ENCODE results near the gene C1QTNF5. TPM values are rescaled to one million over a fixed set of nuclear protein-coding genes. Genes with fewer than 3 reads are reported as not detected.

The C1QTNF5 gene
- total RNA-seq, 5 donors from 2014 or later (not counting 1 experiment from before 2014, with no cell fraction given) = not detected

DNA sequence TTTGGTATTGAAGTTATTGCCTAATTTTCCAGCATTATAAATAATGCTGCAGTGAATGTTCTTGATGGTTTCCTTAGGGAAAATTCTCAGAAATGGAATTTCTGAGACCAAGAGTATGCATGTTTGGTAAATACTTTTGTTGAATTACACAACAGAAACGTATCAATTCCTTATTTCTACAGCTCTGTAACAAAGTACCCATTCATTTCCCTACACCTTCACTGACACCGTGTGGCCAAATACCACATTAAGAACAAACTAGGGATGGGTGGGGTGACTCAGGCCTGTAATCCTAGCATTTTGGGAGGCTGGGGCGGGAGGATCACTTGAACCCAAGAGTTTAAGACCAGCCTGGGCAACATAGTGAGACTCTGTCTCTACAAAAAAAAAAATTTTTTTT, 45.5 kb downstream of the C1QTNF5 start:
- H3K27ac Mint-ChIP-seq = no peak overlapping the region
- H3K4me3 Mint-ChIP-seq = no peak overlapping the region
- no peaks in the 10 kb centered on the region for H3K27me3 Mint-ChIP-seq
- CTCF ChIA-PET = no interaction called here
- DNase-seq (peak in 1 of 35 experiments; percentile 11), ATAC-seq (replicated peaks in 1 of 4) (no peak)
- H3K36me3 ChIP-seq (ENCODE audit: control insufficient read depth in 2 of 2, extremely low read depth in 1 of 2, insufficient read depth in 1 of 2, low read length in 1 of 2) = peaks cover 13 to 48% of the 10 kb centered on the region in 2 donors
- H3K27me3 ChIP-seq (replicated peaks in 1 of 2; ENCODE audit: control insufficient read depth in 2 of 2, extremely low read depth in 1 of 2, insufficient read depth in 2 of 2, low read length in 1 of 2) = no peaks in the 10 kb centered on the region
- H3K4me1 ChIP-seq (ENCODE audit: control insufficient read depth in 1 of 2, extremely low read depth in 1 of 2, insufficient read depth in 2 of 2, low read length in 2 of 2) = no peaks in the 10 kb centered on the region
- no peaks in the 10 kb centered on the region for H3K4me1 Mint-ChIP-seq
- POLR2A ChIA-PET = interaction anchor here in 1 of 2 donors (0.5 kb wide), 1 partner anchor 903 kb away, joined by 3 read pairs; no protein-coding TSS in a partner anchor
- no CpG with 5 or more reads among the region's 3 CpGs for WGBS (ENCODE audit: insufficient coverage)
- no peaks in the 10 kb centered on the region for H3K9me3 ChIP-seq
- no peak overlapping the region for H3K4me3 ChIP-seq (ENCODE audit: control insufficient read depth in 1 of 2, extremely low read depth in 1 of 2, low read length in 1 of 2)
- peaks cover 46% of the 10 kb centered on the region for H3K36me3 Mint-ChIP-seq
- H3K9me3 Mint-ChIP-seq = no peaks in the 10 kb centered on the region
- no peak overlapping the region for H3K27ac ChIP-seq (ENCODE audit: low read length)

DNA sequence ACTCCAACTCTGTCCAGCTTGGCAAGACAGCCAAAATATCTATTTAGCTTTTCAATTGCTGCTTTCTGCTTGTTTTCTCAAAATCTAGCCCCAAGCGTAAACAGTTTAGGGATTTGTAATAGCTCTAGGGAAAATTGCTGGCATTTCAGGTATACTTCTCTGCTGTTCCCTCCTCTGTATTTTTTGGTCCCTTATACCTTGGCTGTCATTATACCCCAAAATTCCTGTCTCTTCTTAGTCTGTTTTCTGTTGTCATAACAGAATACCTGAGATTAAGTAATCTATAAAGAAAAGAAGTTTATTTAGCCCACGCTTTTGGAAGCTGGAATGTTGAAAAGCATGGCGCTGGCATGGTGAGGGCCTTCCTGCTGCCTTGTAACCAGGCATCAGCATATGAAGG, 47.2 kb downstream of the C1QTNF5 start:
- DNase-seq (no peak), ATAC-seq (replicated peaks in 1 of 4) (no peak)
- H3K27ac ChIP-seq (ENCODE audit: low read length) = no peak overlapping the region
- H3K27ac Mint-ChIP-seq = no peak overlapping the region
- no peaks in the 10 kb centered on the region for H3K27me3 Mint-ChIP-seq
- WGBS (ENCODE audit: insufficient coverage) = no CpG with 5 or more reads among the region's 3 CpGs
- no peaks in the 10 kb centered on the region for H3K27me3 ChIP-seq (replicated peaks in 1 of 2; ENCODE audit: control insufficient read depth in 2 of 2, extremely low read depth in 1 of 2, insufficient read depth in 2 of 2, low read length in 1 of 2)
- H3K9me3 Mint-ChIP-seq = no peaks in the 10 kb centered on the region
- no peaks in the 10 kb centered on the region for H3K9me3 ChIP-seq
- H3K4me1 ChIP-seq (ENCODE audit: control insufficient read depth in 1 of 2, extremely low read depth in 1 of 2, insufficient read depth in 2 of 2, low read length in 2 of 2) = no peaks in the 10 kb centered on the region
- H3K36me3 Mint-ChIP-seq = peaks cover 37% of the 10 kb centered on the region
- peaks cover 15 to 41% of the 10 kb centered on the region in 2 donors for H3K36me3 ChIP-seq (ENCODE audit: control insufficient read depth in 2 of 2, extremely low read depth in 1 of 2, insufficient read depth in 1 of 2, low read length in 1 of 2)
- CTCF ChIA-PET = no interaction called here
- POLR2A ChIA-PET = no interaction called here
- no peak overlapping the region for H3K4me3 Mint-ChIP-seq
- H3K4me1 Mint-ChIP-seq = no peaks in the 10 kb centered on the region
- H3K4me3 ChIP-seq (ENCODE audit: control insufficient read depth in 1 of 2, extremely low read depth in 1 of 2, low read length in 1 of 2) = no peak overlapping the region

DNA sequence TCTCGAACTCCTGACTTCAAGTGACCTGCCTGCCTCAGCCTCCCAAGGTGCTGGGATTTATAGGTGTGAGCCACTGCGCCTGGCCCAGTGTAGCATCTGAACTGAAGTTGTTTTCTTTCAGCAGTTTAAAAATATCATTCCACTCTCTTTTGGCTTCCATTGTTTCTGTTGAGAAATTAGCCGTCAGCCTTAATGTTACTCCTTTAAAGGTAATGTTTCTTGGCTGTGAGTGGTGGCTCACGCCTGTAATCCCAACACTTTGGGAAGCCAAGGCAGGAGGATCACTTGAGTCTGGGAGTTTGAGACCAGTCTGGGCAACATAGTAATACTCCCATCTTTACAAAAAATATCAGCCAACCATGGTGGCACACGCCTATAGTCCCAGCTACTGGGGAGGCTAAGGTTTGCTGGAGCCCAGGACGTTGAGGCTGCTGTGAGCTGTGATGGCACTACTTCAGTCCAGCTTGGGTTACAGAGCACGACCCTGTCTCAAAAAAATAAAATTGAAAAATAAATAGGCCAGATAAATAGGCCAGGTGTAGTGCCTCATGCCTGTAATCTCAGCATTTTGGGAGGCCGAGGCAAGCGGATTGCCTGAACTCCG, 49.7 kb downstream of the C1QTNF5 start:
- ChIA-PET POLR2A (interaction anchor here in 1 of 2 donors (0.6 kb wide), 1 partner anchor 809 kb away, joined by 5 read pairs; no protein-coding TSS in a partner anchor), CTCF (interaction anchor here in 1 of 2 donors (0.6 kb wide), 1 partner anchor 1040 kb away, joined by 3 read pairs; no protein-coding TSS in a partner anchor)
- Histone ChIP-seq H3K36me3 (ENCODE audit: control insufficient read depth in 2 of 2, extremely low read depth in 1 of 2, insufficient read depth in 1 of 2, low read length in 1 of 2) (peaks cover 9 to 39% of the 10 kb centered on the region in 2 donors), H3K4me3 (ENCODE audit: control insufficient read depth in 1 of 2, extremely low read depth in 1 of 2, low read length in 1 of 2) (no peak overlapping the region), H3K4me1 (ENCODE audit: control insufficient read depth in 1 of 2, extremely low read depth in 1 of 2, insufficient read depth in 2 of 2, low read length in 2 of 2) (no peaks in the 10 kb centered on the region), H3K27ac (ENCODE audit: low read length) (no peak overlapping the region), H3K27me3 (replicated peaks in 1 of 2; ENCODE audit: control insufficient read depth in 2 of 2, extremely low read depth in 1 of 2, insufficient read depth in 2 of 2, low read length in 1 of 2) (no peaks in the 10 kb centered on the region), H3K9me3 (no peaks in the 10 kb centered on the region)
- no peak overlapping the region for H3K4me3 Mint-ChIP-seq
- ATAC-seq (replicated peaks in 1 of 4) (no peak), DNase-seq (no peak)
- no peak overlapping the region for H3K27ac Mint-ChIP-seq
- WGBS (ENCODE audit: insufficient coverage) = 98% methylated on average over 7 of the region's 10 CpGs
- H3K4me1 Mint-ChIP-seq = no peaks in the 10 kb centered on the region
- H3K36me3 Mint-ChIP-seq = peaks cover 40% of the 10 kb centered on the region
- no peaks in the 10 kb centered on the region for H3K9me3 Mint-ChIP-seq
- H3K27me3 Mint-ChIP-seq = no peaks in the 10 kb centered on the region

Other genes starting within 250 kb of the C1QTNF5 start
- 10 to 100 TPM; 21.7 to 54.2 (median 43.9) TPM for gene DPAGT1, start 239.0 kb downstream of the C1QTNF5 start, total RNA-seq
- 10 to 100 TPM; 18.9 to 36.4 (median 30.6) TPM for gene C2CD2L, start 233.5 kb downstream of the C1QTNF5 start, total RNA-seq
- gene HINFP, start 219.3 kb downstream of the C1QTNF5 start, total RNA-seq = 10 to 100 TPM; 30.0 to 68.5 (median 56.7) TPM
- under 1 TPM in 1 of 5 donors, not detected in 4; 0.09 TPM for gene ABCG4, start 191.8 kb downstream of the C1QTNF5 start, total RNA-seq
- gene NLRX1, start 172.2 kb downstream of the C1QTNF5 start, total RNA-seq = 10 to 100 TPM in 3 of 5 donors, 1 to 10 TPM in 2; 6.5 to 12.8 (median 11.6) TPM
- 1 to 10 TPM in 1 of 5 donors, under 1 TPM in 3, not detected in 1; 0.30 to 1.1 (median 0.73) TPM for gene NHERF4, start 155.4 kb downstream of the C1QTNF5 start, total RNA-seq
- gene CBL, start 134.5 kb downstream of the C1QTNF5 start, total RNA-seq = 10 to 100 TPM; 40.9 to 42.2 (median 41.1) TPM
- 10 to 100 TPM in 1 of 5 donors, 1 to 10 TPM in 1, under 1 TPM in 3; 0.50 to 10.2 (median 0.76) TPM for gene MCAM, start 23.8 kb downstream of the C1QTNF5 start, total RNA-seq
- gene RNF26, start 6.4 kb downstream of the C1QTNF5 start, total RNA-seq = 10 to 100 TPM; 18.4 to 21.4 (median 20.3) TPM
- not detected for gene MFRP, start 5.8 kb upstream of the C1QTNF5 start, total RNA-seq
- gene USP2, start 40.8 kb upstream of the C1QTNF5 start, total RNA-seq = 1 to 10 TPM in 1 of 5 donors, under 1 TPM in 4; 0.13 to 3.2 (median 0.44) TPM
- under 1 TPM in 4 of 5 donors, not detected in 1; 0.44 to 0.76 (median 0.48) TPM for gene THY1, start 82.3 kb upstream of the C1QTNF5 start, total RNA-seq

Measured in T-cell (primary cell).